Thoracic aorta (tissue), 2 donors: ENCODE measurements around the gene SATB2. TPM values are rescaled to one million over a fixed set of nuclear protein-coding genes. Genes with fewer than 3 reads are reported as not detected.

Experiments used
- ATAC-seq: fragments of 150-250 bp; one replicate; pipeline ENCODE4 v1.8.0; 2017; ENCODE audit warnings: low read depth; ENCODE audit not compliant: insufficient number of reproducible peaks, low FRiP score
- DNase-seq: peaks from one replicate; pipeline ENCODE4 v3.0.0-alpha.2; 2020; ENCODE audit warnings: low spot score
- H3K27ac ChIP-seq, 2 donors: fragments of 200-600 bp; sonication (generic); 1 replicate in 1 of 2; 2 replicates in 1 of 2; pipeline ENCODE4 v1.5.1; 2016; ENCODE audit warnings: mild to moderate bottlenecking in 2 of 2, moderate library complexity in 2 of 2
- H3K27me3 ChIP-seq: fragments of 200-600 bp; sonication (generic); replicated peaks from 2 replicates; pipeline ENCODE4 v1.6.0; 2016; ENCODE audit warnings: mild to moderate bottlenecking; ENCODE audit not compliant: insufficient read depth
- H3K36me3 ChIP-seq: fragments of 200-600 bp; sonication (generic); one replicate; pipeline ENCODE4 v1.5.1; 2016
- H3K4me1 ChIP-seq, 2 donors: fragments of 200-600 bp; sonication (generic); 1 replicate in 1 of 2; 2 replicates in 1 of 2; pipeline versions ENCODE4 v1.5.1 to v1.6.0; 2016; ENCODE audit warnings: low read depth in 2 of 2, mild to moderate bottlenecking in 1 of 2; ENCODE audit not compliant: control insufficient read depth in 1 of 2
- H3K4me3 ChIP-seq: fragments of 200-600 bp; sonication (generic); 2 replicates; pipeline ENCODE4 v1.5.1; 2016; ENCODE audit warnings: mild to moderate bottlenecking
- H3K9me3 ChIP-seq: fragments of 200-600 bp; sonication (generic); 2 replicates; pipeline ENCODE4 v1.5.1; 2016
- total RNA-seq, 2 donors: library from RNA; depleted of rRNA; stranded (reverse); fragments of >200 nt; gene quantifications; one replicate each; pipeline versions ENCODE4 v1.1.0 to v1.2.3, GENCODE V29; 2016
- TF ChIP-seq, protein P1 (sequence below): fragments of 200-600 bp; sonication (generic); IDR thresholded peaks from one replicate; pipeline ENCODE4 v1.5.1; 2019; ENCODE audit warnings: antibody characterized with exemption

SATB2 gene
- total RNA-seq, 2 donors from 2014 or later, result 4.5 to 5.5 TPM

DNA sequence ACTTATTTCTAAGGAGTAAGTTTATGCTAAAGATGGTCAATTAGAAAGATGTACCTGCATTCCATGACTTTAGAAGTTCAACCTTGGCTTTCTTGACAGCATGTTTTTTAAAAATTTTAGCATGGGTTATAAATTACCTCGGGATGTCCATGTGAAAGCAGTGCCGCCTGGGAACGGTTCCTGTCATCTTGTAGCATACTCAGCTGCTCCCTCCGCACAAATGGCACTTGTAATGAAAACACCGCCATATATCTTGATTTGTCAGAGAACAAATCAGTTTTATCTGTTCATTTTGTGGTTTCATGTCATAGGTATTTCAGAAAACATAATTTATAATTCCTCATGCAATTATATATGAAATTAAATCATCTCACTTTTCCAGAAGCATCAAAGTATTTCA lies 38.3 kb downstream of the SATB2 start:
- Histone ChIP-seq H3K4me1 (no peaks in the 10 kb centered on the region), H3K9me3 (no peaks in the 10 kb centered on the region), H3K27ac (no peak overlapping the region), H3K27me3 (no peaks in the 10 kb centered on the region), H3K36me3 (no peaks in the 10 kb centered on the region), H3K4me3 (no peak overlapping the region)
- DNase-seq (no peak), ATAC-seq (no peak)
- TF ChIP-seq, protein P1, sequence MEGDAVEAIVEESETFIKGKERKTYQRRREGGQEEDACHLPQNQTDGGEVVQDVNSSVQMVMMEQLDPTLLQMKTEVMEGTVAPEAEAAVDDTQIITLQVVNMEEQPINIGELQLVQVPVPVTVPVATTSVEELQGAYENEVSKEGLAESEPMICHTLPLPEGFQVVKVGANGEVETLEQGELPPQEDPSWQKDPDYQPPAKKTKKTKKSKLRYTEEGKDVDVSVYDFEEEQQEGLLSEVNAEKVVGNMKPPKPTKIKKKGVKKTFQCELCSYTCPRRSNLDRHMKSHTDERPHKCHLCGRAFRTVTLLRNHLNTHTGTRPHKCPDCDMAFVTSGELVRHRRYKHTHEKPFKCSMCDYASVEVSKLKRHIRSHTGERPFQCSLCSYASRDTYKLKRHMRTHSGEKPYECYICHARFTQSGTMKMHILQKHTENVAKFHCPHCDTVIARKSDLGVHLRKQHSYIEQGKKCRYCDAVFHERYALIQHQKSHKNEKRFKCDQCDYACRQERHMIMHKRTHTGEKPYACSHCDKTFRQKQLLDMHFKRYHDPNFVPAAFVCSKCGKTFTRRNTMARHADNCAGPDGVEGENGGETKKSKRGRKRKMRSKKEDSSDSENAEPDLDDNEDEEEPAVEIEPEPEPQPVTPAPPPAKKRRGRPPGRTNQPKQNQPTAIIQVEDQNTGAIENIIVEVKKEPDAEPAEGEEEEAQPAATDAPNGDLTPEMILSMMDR, result no peak

DNA sequence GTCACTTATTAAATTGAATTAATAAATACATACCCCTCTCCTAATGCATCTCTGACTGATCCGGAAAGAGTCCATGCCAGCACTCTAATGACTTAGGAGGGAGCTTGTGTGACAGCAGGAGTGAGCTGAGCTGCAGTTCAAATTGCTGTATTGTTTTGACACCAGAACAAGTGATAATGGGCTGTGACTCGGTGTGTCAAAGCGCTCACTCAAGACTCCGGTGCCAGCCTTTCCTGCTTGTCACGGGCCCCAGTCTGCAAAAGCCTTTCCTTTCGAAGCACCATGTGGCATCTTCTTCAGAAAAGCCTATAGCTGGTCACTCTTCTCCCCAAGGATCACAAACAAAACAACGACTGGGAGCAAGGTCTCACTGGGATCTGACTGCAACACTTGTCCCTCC lies 43.3 kb downstream of the SATB2 start:
- Histone ChIP-seq H3K27ac (no peak overlapping the region), H3K9me3 (no peaks in the 10 kb centered on the region), H3K4me1 (no peaks in the 10 kb centered on the region), H3K4me3 (no peak overlapping the region), H3K27me3 (no peaks in the 10 kb centered on the region), H3K36me3 (no peaks in the 10 kb centered on the region)
- ATAC-seq (no peak), DNase-seq (no peak)
- TF ChIP-seq, protein P1, result no peak

DNA sequence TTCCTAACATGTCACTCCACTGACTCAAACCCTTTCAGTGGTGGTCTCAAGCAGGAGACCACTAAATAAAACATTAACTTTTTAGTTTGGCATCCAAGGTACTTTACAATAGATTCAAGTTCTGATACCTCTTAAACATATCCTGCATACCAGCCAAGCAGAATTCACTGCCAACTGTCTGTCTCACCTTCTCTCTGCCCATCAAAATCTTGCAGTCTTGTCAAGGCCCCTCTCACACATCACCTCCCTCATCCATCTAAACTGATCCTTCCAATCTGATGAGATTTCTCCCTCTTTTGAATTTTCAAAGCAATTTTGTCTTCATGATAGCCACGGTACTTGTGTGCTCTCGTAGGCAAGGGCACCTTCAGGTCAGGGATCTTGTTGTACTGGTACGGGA lies 43.7 kb downstream of the SATB2 start:
- TF ChIP-seq, protein P1, result no peak
- Histone ChIP-seq H3K9me3 (no peaks in the 10 kb centered on the region), H3K36me3 (no peaks in the 10 kb centered on the region), H3K4me1 (no peaks in the 10 kb centered on the region), H3K4me3 (no peak overlapping the region), H3K27ac (no peak overlapping the region), H3K27me3 (no peaks in the 10 kb centered on the region)
- DNase-seq (no peak), ATAC-seq (no peak)

DNA sequence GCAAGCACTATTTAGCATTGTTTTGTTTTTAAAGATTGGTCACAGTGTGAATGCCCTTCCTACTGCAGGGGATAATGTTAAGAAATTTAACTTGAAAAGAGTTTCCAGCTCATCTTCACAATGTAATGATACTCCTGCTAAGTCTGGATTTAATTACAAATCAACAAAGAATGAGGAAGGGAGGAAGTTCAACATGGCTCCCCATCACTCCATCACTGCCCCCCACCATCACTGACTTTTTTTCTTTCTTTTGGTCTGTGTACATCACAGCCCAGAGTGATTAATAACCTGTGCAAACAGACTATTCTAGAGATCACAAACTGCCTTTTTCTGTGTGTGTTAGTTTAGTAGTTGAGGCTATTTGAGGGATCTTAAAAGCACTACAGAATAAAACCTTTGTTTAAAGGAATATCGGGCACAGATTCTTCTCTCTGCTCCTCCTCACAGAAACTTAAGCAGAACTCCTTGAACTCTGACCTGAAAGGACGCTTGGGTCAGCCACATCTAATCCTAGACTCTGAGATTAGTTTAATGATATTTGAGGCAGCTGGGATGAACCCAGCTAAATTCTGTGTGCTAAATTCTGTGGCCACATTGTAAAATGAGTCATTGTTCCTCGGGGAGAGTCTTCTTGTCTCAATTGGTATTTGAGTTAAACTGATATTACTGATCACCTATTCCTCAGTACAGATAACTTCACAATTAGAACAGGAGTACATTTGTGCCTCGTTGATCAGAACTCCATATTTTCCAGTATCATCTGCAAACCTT lies 47.8 kb downstream of the SATB2 start:
- TF ChIP-seq, protein P1, result no peak
- Histone ChIP-seq H3K4me1 (no peaks in the 10 kb centered on the region), H3K9me3 (no peaks in the 10 kb centered on the region)

DNA sequence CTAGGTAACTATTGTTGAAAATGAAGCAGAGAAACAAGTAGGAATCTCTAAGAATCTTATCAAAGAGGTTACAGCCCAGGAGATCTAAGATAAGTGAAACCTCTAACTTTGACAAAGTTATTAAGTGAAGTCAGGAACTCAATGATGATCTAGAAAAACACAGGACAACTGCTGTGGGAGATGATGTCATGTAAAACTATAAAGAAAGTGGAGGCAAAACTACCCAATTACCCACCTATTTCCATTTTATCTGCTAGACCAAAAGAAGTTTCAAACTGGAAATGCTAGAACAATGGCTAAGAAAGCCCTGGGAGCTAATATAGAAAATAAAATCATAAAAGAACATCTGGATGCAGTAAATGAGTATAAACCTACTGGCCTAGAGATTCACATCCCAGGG lies 50.3 kb downstream of the SATB2 start:
- H3K4me1 ChIP-seq, result no peaks in the 10 kb centered on the region
- H3K36me3 ChIP-seq, result no peaks in the 10 kb centered on the region
- TF ChIP-seq, protein P1, result no peak
- no peak overlapping the region for H3K4me3 ChIP-seq
- no peaks in the 10 kb centered on the region for H3K27me3 ChIP-seq
- ATAC-seq (no peak), DNase-seq (no peak)
- no peaks in the 10 kb centered on the region for H3K9me3 ChIP-seq
- no peak overlapping the region for H3K27ac ChIP-seq

More for the DNA sequence above, 47.8 kb downstream of the SATB2 start:
- no peak for ATAC-seq
- DNase-seq, result no peak
- Histone ChIP-seq H3K27ac (no peak overlapping the region), H3K4me3 (no peak overlapping the region), H3K36me3 (no peaks in the 10 kb centered on the region), H3K27me3 (no peaks in the 10 kb centered on the region)
